HG02798 (cell line): ENCODE measurements around the gene BUD13.
A peak's percentile ranks its signal among the peaks of the same experiment; 100 is the strongest.
"Not testable (repeated sequence)": the region's sequence is repeated elsewhere in the genome, so short reads cannot be mapped to it uniquely, and the experiment has no call there.

Experiments used
- ATAC-seq: cut with Tn5 transposase; IDR thresholded peaks from one replicate; pipeline ENCODE4 v1.9.1; 2021; ENCODE audit warnings: mild to moderate bottlenecking; ENCODE audit not compliant: unreplicated experiment, poor library complexity

BUD13 gene

GRCh38 chr11:116773203-116774097 is 663 bp upstream of the BUD13 start:
- ATAC-seq = no peak

GRCh38 chr11:116771935-116772334 is 852 bp downstream of the BUD13 start:
- ATAC-seq = no peak

- ATAC-seq = no peak
Measured at GRCh38 chr11:116762132-116762531, 10.7 kb downstream of the BUD13 start.

GRCh38 chr11:116756044-116756443 is 16.7 kb downstream of the BUD13 start:
- ATAC-seq = not testable (repeated sequence)

GRCh38 chr11:116750070-116750718 is 22.6 kb downstream of the BUD13 start:
- no peak for ATAC-seq

- ATAC-seq = no peak
Measured at GRCh38 chr11:116742104-116742503, 30.7 kb downstream of the BUD13 start.

GRCh38 chr11:116740741-116741140 is 32.0 kb downstream of the BUD13 start:
- ATAC-seq = no peak

- no peak for ATAC-seq
Measured at GRCh38 chr11:116738975-116739374, 33.8 kb downstream of the BUD13 start.

- no peak for ATAC-seq
Measured at GRCh38 chr11:116736763-116737162, 36.0 kb downstream of the BUD13 start.

- ATAC-seq = no peak
Measured at GRCh38 chr11:116733969-116734508, 38.7 kb downstream of the BUD13 start.

GRCh38 chr11:116733043-116733755 is 39.6 kb downstream of the BUD13 start:
- ATAC-seq = no peak

GRCh38 chr11:116732271-116733042 is 40.3 kb downstream of the BUD13 start:
- peak; percentile 87 for ATAC-seq

- ATAC-seq = no peak
Measured at GRCh38 chr11:116731821-116732220, 41.0 kb downstream of the BUD13 start.

- ATAC-seq = no peak
Measured at GRCh38 chr11:116731097-116731761, 41.6 kb downstream of the BUD13 start.

- ATAC-seq = no peak
Measured at GRCh38 chr11:116730601-116731000, 42.2 kb downstream of the BUD13 start.

GRCh38 chr11:116730241-116730561 is 42.6 kb downstream of the BUD13 start:
- ATAC-seq = no peak

GRCh38 chr11:116729501-116730240 is 43.1 kb downstream of the BUD13 start:
- ATAC-seq = no peak

GRCh38 chr11:116727990-116728389 is 44.8 kb downstream of the BUD13 start:
- ATAC-seq = no peak
